IMR-90 (cell line): Measurements from ENCODE around the gene NAGPA. TPM values are rescaled to one million over a fixed set of nuclear protein-coding genes. Genes with fewer than 3 reads are reported as not detected.

Experiments
- ATAC-seq: fragments of 200-7000 bp; cut with Tn5 transposase; 2 replicates; pipeline ENCODE4 v1.9.1; 2020; ENCODE audit warnings: low read depth, mild to moderate bottlenecking, moderate library complexity
- BruUV-seq: library from RNA; stranded (reverse); fragments of 400-500 nt; replicated peaks from 2 replicates; lab custom pipeline; 2021; lab: Mats Ljungman, UMichigan
- CTCF ChIA-PET: fragments of 300-600 bp; formaldehyde crosslinking; extraction: SDS; loops from one replicate; lab custom pipeline; 2021; ENCODE audit warnings: antibody characterized with exemption; lab: Yijun Ruan, JAX
- POLR2A ChIA-PET: fragments of 300-600 bp; sonication (Branson Sonifier 250); formaldehyde crosslinking; loops from one replicate; lab custom pipeline; 2022; ENCODE audit warnings: antibody characterized with exemption; ENCODE audit not compliant: unreplicated experiment; lab: Charles Lee
- DNase-seq: peaks from one replicate; pipeline ENCODE4 v3.0.0; 2013
- H2AFZ ChIP-seq: replicated peaks from 2 replicates; pipeline ENCODE3; 2013; ENCODE audit warnings: low read length, mild to moderate bottlenecking; ENCODE audit not compliant: poor library complexity
- H2AK5ac ChIP-seq: 2 replicates; pipeline ENCODE4 v1.6.1; 2013; ENCODE audit warnings: low read depth, low read length, inconsistent platforms
- H2AK9ac ChIP-seq: replicated peaks from 2 replicates; pipeline ENCODE3; 2013; ENCODE audit warnings: mild to moderate bottlenecking, low read depth, low read length, moderate library complexity; ENCODE audit not compliant: poor library complexity
- H2BK120ac ChIP-seq: 2 replicates; pipeline ENCODE4 v1.6.1; 2013; ENCODE audit warnings: low read depth, low read length, inconsistent platforms
- H2BK15ac ChIP-seq: 3 replicates; pipeline ENCODE4 v1.6.1; 2013; ENCODE audit warnings: low read depth, low read length, inconsistent platforms
- H2BK20ac ChIP-seq: 2 replicates; pipeline ENCODE4 v1.6.1; 2013; ENCODE audit warnings: low read depth, mild to moderate bottlenecking, inconsistent platforms, low read length, moderate library complexity
- H2BK5ac ChIP-seq: 2 replicates; pipeline ENCODE4 v1.6.1; 2013; ENCODE audit warnings: mild to moderate bottlenecking, low read depth, low read length, inconsistent platforms; ENCODE audit not compliant: poor library complexity, severe bottlenecking
- H3K14ac ChIP-seq: replicated peaks from 2 replicates; pipeline ENCODE4 v1.6.1; 2013; ENCODE audit warnings: low read depth, low read length, inconsistent platforms
- H3K18ac ChIP-seq: 2 replicates; pipeline ENCODE4 v1.6.1; 2013; ENCODE audit warnings: low read depth, low read length, control low read depth
- H3K23ac ChIP-seq: 2 replicates; pipeline ENCODE4 v1.6.1; 2013; ENCODE audit warnings: low read depth, low read length, inconsistent platforms
- H3K27ac ChIP-seq: 2 replicates; pipeline ENCODE4 v1.5.1; 2013; ENCODE audit warnings: mild to moderate bottlenecking, control low read depth, low read length; ENCODE audit not compliant: insufficient read depth
- H3K27me3 ChIP-seq: 2 replicates; pipeline ENCODE4 v1.6.1; 2013; ENCODE audit warnings: low read length; ENCODE audit not compliant: control insufficient read depth, insufficient read depth
- H3K36me3 ChIP-seq: 2 replicates; pipeline ENCODE4 v1.6.1; 2013; ENCODE audit warnings: low read length, mixed read lengths; ENCODE audit not compliant: control insufficient read depth, insufficient read depth
- H3K4ac ChIP-seq: 2 replicates; pipeline ENCODE4 v1.6.1; 2013; ENCODE audit warnings: low read depth, low read length, inconsistent platforms
- H3K4me1 ChIP-seq: 2 replicates; pipeline ENCODE4 v1.6.1; 2013; ENCODE audit warnings: low read length, mixed read lengths; ENCODE audit not compliant: control insufficient read depth, insufficient read depth
- H3K4me2 ChIP-seq: 2 replicates; pipeline ENCODE4 v1.6.1; 2013; ENCODE audit warnings: low read depth, mild to moderate bottlenecking, control low read depth, low read length, moderate library complexity
- H3K4me3 ChIP-seq: 2 replicates; pipeline ENCODE4 v1.5.1; 2013; ENCODE audit warnings: low read depth, mild to moderate bottlenecking, control low read depth, low read length, moderate library complexity; ENCODE audit not compliant: insufficient read depth
- H3K56ac ChIP-seq: 2 replicates; pipeline ENCODE4 v1.6.1; 2013; ENCODE audit warnings: low read length, inconsistent platforms; ENCODE audit not compliant: insufficient read depth; ENCODE audit errors: extremely low read depth
- H3K79me1 ChIP-seq, 2 experiments: 2 replicates each; pipeline ENCODE4 v1.6.1; 2013; ENCODE audit warnings: low read length in 2 of 2, inconsistent platforms in 1 of 2, low read depth in 1 of 2
- H3K9ac ChIP-seq: 2 replicates; pipeline ENCODE4 v1.6.1; 2013; ENCODE audit warnings: low read depth, low read length, control low read depth
- H3K9me1 ChIP-seq: 2 replicates; pipeline ENCODE4 v1.6.1; 2013; ENCODE audit warnings: low read length, inconsistent platforms; ENCODE audit not compliant: insufficient read depth
- H3K9me3 ChIP-seq: 2 replicates; pipeline ENCODE4 v1.6.1; 2013; ENCODE audit warnings: low read length; ENCODE audit not compliant: control insufficient read depth, insufficient read depth
- H4K20me1 ChIP-seq: 2 replicates; pipeline ENCODE4 v1.6.1; 2013; ENCODE audit warnings: low read length, inconsistent platforms; ENCODE audit not compliant: insufficient read depth
- H4K5ac ChIP-seq: 2 replicates; pipeline ENCODE4 v1.6.1; 2013; ENCODE audit warnings: mild to moderate bottlenecking, low read depth, low read length, control low read depth
- H4K8ac ChIP-seq, 2 experiments: 2 replicates each; pipeline ENCODE4 v1.6.1; 2013; ENCODE audit warnings: low read depth in 2 of 2, low read length in 2 of 2, control low read depth in 1 of 2, inconsistent platforms in 1 of 2
- H4K91ac ChIP-seq: 2 replicates; pipeline ENCODE4 v1.6.1; 2013; ENCODE audit warnings: low read depth, low read length, inconsistent platforms; ENCODE audit not compliant: insufficient read depth
- CEBPB ChIP-seq: IDR thresholded peaks from 2 replicates; pipeline ENCODE4 v1.6.1; 2012; ENCODE audit warnings: low read depth, low read length, improper control_type of control experiment
- CHD1 ChIP-seq: IDR thresholded peaks from 2 replicates; pipeline ENCODE4 v1.6.1; 2012; ENCODE audit warnings: low read depth, low read length, improper control_type of control experiment
- NFE2L2 ChIP-seq: fragments of 150-350 bp; IDR thresholded peaks from 2 replicates; pipeline ENCODE4 v1.6.1; 2016; ENCODE audit warnings: low read depth, mild to moderate bottlenecking, low read length
- RCOR1 ChIP-seq: IDR thresholded peaks from 2 replicates; pipeline ENCODE4 v1.6.1; 2012; ENCODE audit warnings: mild to moderate bottlenecking, low read length, improper control_type of control experiment; ENCODE audit not compliant: insufficient replicate concordance
- RFX5 ChIP-seq: IDR thresholded peaks from 2 replicates; pipeline ENCODE4 v1.8.0; 2012; ENCODE audit warnings: low read depth, mild to moderate bottlenecking, low read length, moderate library complexity
- SMC3 ChIP-seq: fragments of 150-350 bp; IDR thresholded peaks from 2 replicates; pipeline ENCODE4 v1.6.1; 2016; ENCODE audit warnings: low read depth, mild to moderate bottlenecking, antibody characterized with exemption, low read length, moderate library complexity
- WGBS, 2 experiments: methylation state at CpG; one replicate each; pipeline versions ENCODE4 v1.1.5 to v1.1.7; 2013; ENCODE audit warnings: missing lambda C conversion rate in 2 of 2; ENCODE audit not compliant: insufficient read length in 1 of 2; ENCODE audit errors: extremely low coverage in 2 of 2; 5-methylcytosine and 5-hydroxymethylcytosine counted together
- dilution Hi-C: fragments of 300-500 bp; cut with HindIII; formaldehyde crosslinking; loops from one replicate; pipeline ENCODE4 v1.14.3; 2018; ENCODE audit warnings: low sequenced_read_pairs; ENCODE audit not compliant: unreplicated experiment
- in situ Hi-C: fragments of 300-500 bp; cut with MboI; formaldehyde crosslinking; loops from 3 replicates; pipeline ENCODE4 v1.14.3; 2019; ENCODE audit warnings: low sequenced_read_pairs, inconsistent platforms, mixed read lengths
- intact Hi-C: fragments of 100-400 bp; cut with micrococcal nuclease; formaldehyde crosslinking; loops from 2 replicates; pipeline ENCODE4 v1.10.0; 2022
- polyA plus RNA-seq, 3 experiments: library from polyadenylated mRNA; depleted of rRNA; stranded (reverse); fragments of >200 nt; gene quantifications; 2 replicates each; pipeline ENCODE4 v1.2.3, GENCODE V29; 2012; ENCODE audit warnings: low replicate concordance in 1 of 3
- total RNA-seq: library from RNA; depleted of rRNA; stranded (reverse); fragments of >200 nt; gene quantifications from 2 replicates; pipeline ENCODE4 v1.2.3, GENCODE V29; 2012

NAGPA gene
- total and polyA plus RNA-seq, 2 of the 4 experiments (the other 2 are of a cell fraction), result 6.5 to 12.2 TPM

- CTCF ChIA-PET, result no interaction called here
These were observed 52.3 kb downstream of the NAGPA start for GRCh38 chr16:4981473-4981872.

More at GRCh38 chr16:4981473-4981872, 52.3 kb downstream of the NAGPA start:
- POLR2A ChIA-PET, result no interaction called here
- no peak overlapping the region for H4K91ac ChIP-seq
- no peak overlapping the region for H4K5ac ChIP-seq
- no peak overlapping the region for H4K8ac ChIP-seq
- H3K14ac ChIP-seq, result no peak overlapping the region
- H3K27ac ChIP-seq, result no peak overlapping the region
- no TSS peak for BruUV-seq
- H3K9ac ChIP-seq, result no peak overlapping the region
- intact Hi-C loops (no loop called here), in situ Hi-C loops (no loop called here), dilution Hi-C loops (no loop called here)
- no peak for TF ChIP-seq RCOR1
- TF ChIP-seq CHD1, result no peak
- no peak for TF ChIP-seq CEBPB
- TF ChIP-seq NFE2L2, result no peak
- no peak for TF ChIP-seq RFX5
- TF ChIP-seq SMC3, result no peak
- no peak overlapping the region for H3K4me3 ChIP-seq
- H3K27me3 ChIP-seq, result peaks cover 21% of the 10 kb centered on the region
- DNase-seq, result no peak
- H3K18ac ChIP-seq, result no peak overlapping the region
- no peak overlapping the region for H2BK5ac ChIP-seq
- no peak overlapping the region for H3K4ac ChIP-seq
- no peaks in the 10 kb centered on the region for H3K9me1 ChIP-seq
- H3K36me3 ChIP-seq, result no peaks in the 10 kb centered on the region
- H3K79me1 ChIP-seq, result no peaks in the 10 kb centered on the region
- no peak overlapping the region for H2BK120ac ChIP-seq
- ATAC-seq, result no peak; the same call in 1 of the 2 replicates
- H4K20me1 ChIP-seq, result no peaks in the 10 kb centered on the region
- H3K56ac ChIP-seq, result no peak overlapping the region
- no peak overlapping the region for H2AK9ac ChIP-seq
- H2BK20ac ChIP-seq, result no peak overlapping the region
- WGBS, 2 experiments, result 75% methylated on average over 2 of the region's 7 CpGs; no CpG with 5 or more reads in 1 of the 2 experiments
- H3K4me2 ChIP-seq, result no peak overlapping the region
- H3K23ac ChIP-seq, result no peak overlapping the region
- H2BK15ac ChIP-seq, result no peak overlapping the region
- H3K9me3 ChIP-seq, result no peaks in the 10 kb centered on the region
- no peaks in the 10 kb centered on the region for H3K4me1 ChIP-seq
- H2AFZ ChIP-seq, result no peak overlapping the region
- no peak overlapping the region for H2AK5ac ChIP-seq
